NCI-H460 (cell line): Measurements from ENCODE around the gene TPO. TPM values are rescaled to one million over a fixed set of nuclear protein-coding genes. Genes with fewer than 3 reads are reported as not detected.

Source experiments
- DNase-seq: peaks from one replicate; pipeline ENCODE4 v3.0.0-alpha.2; 2016; ENCODE audit warnings: low read depth; ENCODE audit errors: extremely low read depth
- total RNA-seq: library from RNA; depleted of rRNA; stranded (reverse); fragments of >200 nt; shearing (Covaris generic); gene quantifications from 2 replicates; pipeline ENCODE4 v1.2.3, GENCODE V29; 2014

TPO gene
- total RNA-seq, 1 experiment from 2014 or later: 0.12 TPM

GRCh38 chr2:1518331-1518803, 105.1 kb downstream of the TPO start:
- DNase-seq: peak; percentile 57

- peak; percentile 30 for DNase-seq
These were observed 105.7 kb downstream of the TPO start for GRCh38 chr2:1518867-1519530.

- no peak for DNase-seq
These were observed 108.1 kb downstream of the TPO start for GRCh38 chr2:1521191-1521877.

GRCh38 chr2:1521878-1522830, 108.9 kb downstream of the TPO start:
- DNase-seq: no peak

GRCh38 chr2:1527153-1527992, 114.1 kb downstream of the TPO start:
- no peak for DNase-seq

- no peak for DNase-seq
These were observed 115.2 kb downstream of the TPO start for GRCh38 chr2:1528273-1529064.

GRCh38 chr2:1538663-1539062, 125.4 kb downstream of the TPO start:
- no peak for DNase-seq

- no peak for DNase-seq
These were observed 126.2 kb downstream of the TPO start for GRCh38 chr2:1539441-1539840.

- DNase-seq: no peak
These were observed 126.7 kb downstream of the TPO start for GRCh38 chr2:1539973-1540372.

- no peak for DNase-seq
These were observed 127.2 kb downstream of the TPO start for GRCh38 chr2:1540481-1540880.

- no peak for DNase-seq
These were observed 127.8 kb downstream of the TPO start for GRCh38 chr2:1541040-1541439.

GRCh38 chr2:1541819-1542475, 128.7 kb downstream of the TPO start:
- no peak for DNase-seq

GRCh38 chr2:1542971-1543370, 129.7 kb downstream of the TPO start:
- no peak for DNase-seq

GRCh38 chr2:1543776-1544477, 130.7 kb downstream of the TPO start:
- no peak for DNase-seq

GRCh38 chr2:1544478-1545069, 131.3 kb downstream of the TPO start:
- DNase-seq: no peak

- peak; percentile 51 for DNase-seq
These were observed 132.8 kb downstream of the TPO start for GRCh38 chr2:1546023-1546591.

- no peak for DNase-seq
These were observed 133.6 kb downstream of the TPO start for GRCh38 chr2:1546901-1547300.
